HG02763 (cell line): ENCODE results near the gene SAA1.

Experiments used
- ATAC-seq: cut with Tn5 transposase; IDR thresholded peaks from one replicate; pipeline ENCODE4 v1.9.1; 2021; ENCODE audit warnings: mild to moderate bottlenecking, moderate library complexity; ENCODE audit not compliant: unreplicated experiment

SAA1 gene

GRCh38 chr11:18308242-18308641 lies 42.2 kb downstream of the SAA1 start:
- no peak for ATAC-seq

- no peak for ATAC-seq
These were observed 43.6 kb downstream of the SAA1 start for GRCh38 chr11:18309691-18310090.

- no peak for ATAC-seq
These were observed 44.8 kb downstream of the SAA1 start for GRCh38 chr11:18310800-18311340.

GRCh38 chr11:18312012-18312411 lies 45.9 kb downstream of the SAA1 start:
- no peak for ATAC-seq

GRCh38 chr11:18312663-18313420 lies 46.8 kb downstream of the SAA1 start:
- no peak for ATAC-seq

DNA sequence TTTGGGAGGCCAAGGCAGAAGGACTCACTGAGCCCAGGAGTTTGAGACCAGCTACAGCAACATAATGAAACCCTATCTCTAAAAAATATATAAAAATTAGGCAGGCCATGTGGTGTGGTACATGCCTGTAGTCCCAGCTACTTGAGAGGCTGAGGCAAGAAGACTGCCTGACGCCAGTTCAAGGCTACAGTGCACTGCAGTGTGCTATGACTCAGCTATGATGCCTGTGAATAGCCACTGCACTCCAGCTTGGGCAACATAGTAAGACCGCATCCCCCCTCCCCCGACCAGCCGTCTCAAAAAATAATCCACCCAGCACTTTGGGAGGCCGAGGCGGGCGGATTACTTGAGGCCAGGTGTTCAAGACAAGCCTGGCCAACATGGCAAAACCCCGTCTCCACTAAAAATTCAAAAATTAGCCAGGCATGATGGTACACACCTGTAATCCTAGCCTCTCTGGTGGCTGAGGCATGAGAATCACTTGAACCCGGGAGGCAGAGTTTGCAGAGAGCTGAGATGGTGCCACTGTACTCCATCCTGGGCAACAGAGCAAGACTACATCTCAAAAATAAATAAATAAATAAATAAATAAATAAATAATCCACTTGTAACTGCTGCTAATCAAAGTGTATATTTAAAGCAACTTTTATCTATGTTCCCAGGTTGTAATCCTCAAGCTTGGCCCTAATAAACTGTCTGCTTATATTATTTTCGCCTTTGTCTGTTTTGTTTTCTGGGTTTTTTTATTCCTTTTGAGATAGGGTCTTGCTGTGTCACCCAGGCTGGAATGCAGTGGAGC lies 48.1 kb downstream of the SAA1 start:
- ATAC-seq: no peak

GRCh38 chr11:18314784-18315523 lies 48.9 kb downstream of the SAA1 start:
- no peak for ATAC-seq

- ATAC-seq: no peak
These were observed 49.8 kb downstream of the SAA1 start for GRCh38 chr11:18315893-18316292.

- ATAC-seq: no peak
These were observed 51.5 kb downstream of the SAA1 start for GRCh38 chr11:18317551-18317950.
